ENCODE results near the gene VAV2. TPM values are rescaled to one million over a fixed set of nuclear protein-coding genes. Genes with fewer than 3 reads are reported as not detected.

Gene VAV2
- polyA plus RNA-seq, 1 of the 3 experiments (the other 2 are of a cell fraction), result 14.9 TPM

GRCh38 chr9:133733796-133734533, 258.2 kb downstream of the VAV2 start:
- Histone ChIP-seq H2AFZ (ENCODE audit: low read depth) (no peak overlapping the region), H3F3A (replicated peaks; ENCODE audit: insufficient read depth) (no peaks in the 10 kb centered on the region), H3K4me1 (ENCODE audit: control insufficient read depth in 1 of 2, insufficient read depth in 2 of 2, low read depth in 1 of 2, low read length in 1 of 2) (peaks cover 3 to 23% of the 10 kb centered on the region in 2 experiments; a peak in 1 of 4 replicates), H3K27ac (ENCODE audit: low read depth in 2 of 2, low read length in 1 of 2) (no peak overlapping the region), H4K20me1 (ENCODE audit: insufficient read depth) (no peaks in the 10 kb centered on the region), H3K79me2 (ENCODE audit: insufficient read depth) (no peaks in the 10 kb centered on the region), H3K9ac (no peak overlapping the region), H3K36me3 (replicated peaks in 1 of 2; ENCODE audit: control insufficient read depth in 1 of 2, insufficient read depth in 2 of 2, low read length in 1 of 2) (no peaks in the 10 kb centered on the region), H3K4me3 (ENCODE audit: low read depth in 2 of 2, low read length in 1 of 2) (no peak overlapping the region), H3K4me2 (no peak overlapping the region), H3K9me3 (no peaks in the 10 kb centered on the region), H3K27me3 (ENCODE audit: insufficient read depth) (no peaks in the 10 kb centered on the region), H3K9me2 (no peaks in the 10 kb centered on the region)
- WGBS (ENCODE audit: low lambda C conversion rate), result 87% methylated on average over 13 of the region's 21 CpGs
- TF ChIP-seq POLR2AphosphoS5 (IDR thresholded peaks at IDR 0.05; ENCODE audit: low read depth, low read length) (no peak), ELF1 (IDR thresholded peaks at IDR 0.05) (no peak), JUND (IDR thresholded peaks at IDR 0.05) (no peak), NFIC (IDR thresholded peaks at IDR 0.05; ENCODE audit: borderline replicate concordance) (no peak), ZBTB33 (IDR thresholded peaks at IDR 0.05; ENCODE audit: borderline replicate concordance, low read depth) (no peak), RCOR1 (IDR thresholded peaks at IDR 0.05; ENCODE audit: low read length) (no peak), SMC3 (IDR thresholded peaks at IDR 0.05; ENCODE audit: low read depth, low read length) (no peak), MXI1 (IDR thresholded peaks at IDR 0.05; ENCODE audit: low read depth, low read length) (no peak), REST (IDR thresholded peaks at IDR 0.05; ENCODE audit: low read depth, low read length) (no peak), YY1 (IDR thresholded peaks at IDR 0.05; ENCODE audit: low read depth) (no peak), TEAD4 (IDR thresholded peaks at IDR 0.05; ENCODE audit: borderline replicate concordance, insufficient read depth) (no peak), USF1 (IDR thresholded peaks at IDR 0.05; ENCODE audit: borderline replicate concordance, low read depth) (no peak), TAF1 (IDR thresholded peaks at IDR 0.05; ENCODE audit: borderline replicate concordance, low read depth, low read length) (no peak), NRF1 (IDR thresholded peaks at IDR 0.05; ENCODE audit: low read depth, low read length) (no peak), FOXJ3 (CRISPR knock-in tag; IDR thresholded peaks at IDR 0.05) (no peak), FOSL2 (IDR thresholded peaks at IDR 0.05; ENCODE audit: borderline replicate concordance, low read depth) (no peak), MEF2A (IDR thresholded peaks at IDR 0.05; ENCODE audit: borderline replicate concordance, low read depth) (no peak), RXRA (IDR thresholded peaks at IDR 0.05; ENCODE audit: borderline replicate concordance, low read depth) (no peak)
- DNase-seq, result peak; percentile 63
- ChIA-PET POLR2A (interaction anchor here (0.7 kb wide), 1 partner anchor 86 kb away, joined by 3 read pairs; no protein-coding TSS in a partner anchor), CTCF (interaction anchor here (1.0 to 8.7 kb wide), 5 partner anchors 7 to 261 kb away, joined by 3 to 52 read pairs (median 7); no protein-coding TSS in a partner anchor)

All from SK-N-SH (cell line).